H1 (cell line): Measurements from ENCODE around the gene CYP2A6. TPM values are rescaled to one million over a fixed set of nuclear protein-coding genes. Genes with fewer than 3 reads are reported as not detected.
"Not testable (repeated sequence)": the region's sequence is repeated elsewhere in the genome, so short reads cannot be mapped to it uniquely, and the experiment has no call there.

ENCODE experiments used
- CTCF ChIA-PET: fragments of 300-600 bp; sonication (Branson Sonifier 250); formaldehyde crosslinking; loops from one replicate; lab custom pipeline; 2021; ENCODE audit not compliant: partially characterized antibody; lab: Charles Lee
- POLR2A ChIA-PET: fragments of 300-600 bp; sonication (Branson Sonifier 250); formaldehyde crosslinking; loops from one replicate; lab custom pipeline; 2021; ENCODE audit warnings: inconsistent platforms; ENCODE audit not compliant: partially characterized antibody; lab: Charles Lee
- DNase-seq, 2 experiments: peaks; one replicate each; pipeline versions ENCODE4 v3.0.0 to v3.0.0-alpha.2; 2010 to 2022; ENCODE audit warnings: low spot score in 2 of 2, low read depth in 1 of 2, mixed read lengths in 1 of 2
- FAIRE-seq: peaks from 2 replicates; lab custom pipeline; 2011; peaks lifted over from hg19 to GRCh38; lab: Jason Lieb, UNC
- H2AFZ ChIP-seq: 2 replicates; pipeline ENCODE4 v1.8.1; 2012; ENCODE audit warnings: low read length, inconsistent platforms
- H2AK5ac ChIP-seq: 2 replicates; pipeline ENCODE4 v1.6.1; 2013; ENCODE audit warnings: low read depth, low read length
- H2BK120ac ChIP-seq: replicated peaks from 2 replicates; pipeline ENCODE3; 2013; ENCODE audit warnings: low read depth, low read length, inconsistent platforms
- H2BK12ac ChIP-seq: 2 replicates; pipeline ENCODE4 v1.6.1; 2013; ENCODE audit warnings: low read depth, low read length
- H2BK15ac ChIP-seq: 2 replicates; pipeline ENCODE4 v1.6.1; 2013; ENCODE audit warnings: low read length
- H2BK20ac ChIP-seq: 2 replicates; pipeline ENCODE4 v1.6.1; 2013; ENCODE audit warnings: low read length
- H2BK5ac ChIP-seq: 2 replicates; pipeline ENCODE4 v1.6.1; 2013; ENCODE audit warnings: low read depth, low read length
- H3K14ac ChIP-seq: 2 replicates; pipeline ENCODE4 v1.6.1; 2013; ENCODE audit warnings: inconsistent platforms; ENCODE audit not compliant: insufficient read length
- H3K18ac ChIP-seq: 2 replicates; pipeline ENCODE4 v1.6.1; 2013; ENCODE audit warnings: low read length; ENCODE audit errors: extremely low read depth
- H3K23ac ChIP-seq: 2 replicates; pipeline ENCODE4 v1.6.1; 2013; ENCODE audit warnings: inconsistent platforms; ENCODE audit not compliant: insufficient read length
- H3K23me2 ChIP-seq: 2 replicates; pipeline ENCODE4 v1.6.1; 2013; ENCODE audit warnings: low read depth, low read length
- H3K27ac ChIP-seq: 2 replicates; pipeline ENCODE4 v1.6.1; 2011; ENCODE audit warnings: low read depth, low read length, inconsistent platforms
- H3K27me3 ChIP-seq, 4 experiments: replicated peaks in 1 of 4; 1 replicate in 1 of 4; 2 replicates in 3 of 4; pipeline versions ENCODE4 v1.6.1 to v1.8.1; 2011 to 2013; ENCODE audit warnings: low read length in 3 of 4, mild to moderate bottlenecking in 3 of 4, inconsistent platforms in 2 of 4, mixed read lengths in 2 of 4, moderate library complexity in 1 of 4; ENCODE audit not compliant: control insufficient read depth in 3 of 4, insufficient read depth in 3 of 4; ENCODE audit errors: extremely low read depth in 1 of 4
- H3K36me3 ChIP-seq, 4 experiments: 2 replicates each; pipeline versions ENCODE4 v1.6.1 to v1.8.1; 2011 to 2013; ENCODE audit warnings: mild to moderate bottlenecking in 4 of 4, low read length in 3 of 4, moderate library complexity in 2 of 4, control low read depth in 1 of 4, inconsistent platforms in 1 of 4; ENCODE audit not compliant: insufficient read depth in 4 of 4, control insufficient read depth in 2 of 4
- H3K4ac ChIP-seq: replicated peaks from 2 replicates; pipeline ENCODE3; 2013; ENCODE audit warnings: low read length, low read depth, mixed read lengths, inconsistent platforms; ENCODE audit not compliant: insufficient read length
- H3K4me1 ChIP-seq, 4 experiments: replicated peaks in 1 of 4; 1 replicate in 1 of 4; 2 replicates in 3 of 4; pipeline versions ENCODE4 v1.6.1 to v1.8.1; 2011 to 2013; ENCODE audit warnings: low read length in 3 of 4, inconsistent platforms in 2 of 4, mixed read lengths in 1 of 4; ENCODE audit not compliant: insufficient read depth in 4 of 4, control insufficient read depth in 3 of 4
- H3K4me2 ChIP-seq, 2 experiments: 2 replicates each; pipeline versions ENCODE4 v1.6.1 to v1.8.1; 2011 to 2013; ENCODE audit warnings: low read depth in 2 of 2, low read length in 2 of 2, control low read depth in 1 of 2, inconsistent platforms in 1 of 2, mild to moderate bottlenecking in 1 of 2; ENCODE audit not compliant: insufficient read depth in 1 of 2
- H3K4me3 ChIP-seq, 4 experiments: fragments of 200-600, 300-600 bp in 1 of 4; sonication (generic), shearing (Covaris generic), sonication (Bioruptor Twin) in 1 of 4; 2 replicates each; pipeline versions ENCODE4 v1.5.1 to v1.8.1; 2011 to 2016; ENCODE audit warnings: low read length in 4 of 4, low read depth in 3 of 4, control low read depth in 2 of 4, inconsistent platforms in 2 of 4, mild to moderate bottlenecking in 2 of 4, mixed read lengths in 1 of 4, moderate library complexity in 1 of 4; ENCODE audit not compliant: insufficient read depth in 2 of 4; ENCODE audit errors: extremely low read depth in 1 of 4
- H3K56ac ChIP-seq: replicated peaks from 2 replicates; pipeline ENCODE3; 2013; ENCODE audit warnings: low read depth, mild to moderate bottlenecking, mixed read lengths, low read length, inconsistent platforms; ENCODE audit not compliant: insufficient read length
- H3K79me1 ChIP-seq: 2 replicates; pipeline ENCODE4 v1.6.1; 2013; ENCODE audit warnings: low read depth, low read length, control low read depth
- H3K79me2 ChIP-seq, 2 experiments: 2 replicates each; pipeline versions ENCODE4 v1.6.1 to v1.8.1; 2012 to 2013; ENCODE audit warnings: low read length in 2 of 2, mild to moderate bottlenecking in 2 of 2, inconsistent platforms in 1 of 2; ENCODE audit not compliant: insufficient read depth in 2 of 2, control insufficient read depth in 1 of 2
- H3K9ac ChIP-seq, 4 experiments: replicated peaks in 1 of 4; 1 replicate in 1 of 4; 2 replicates in 3 of 4; pipeline versions ENCODE4 v1.6.1 to v1.8.1; 2011 to 2013; ENCODE audit warnings: low read depth in 3 of 4, low read length in 3 of 4, control low read depth in 2 of 4, mild to moderate bottlenecking in 2 of 4, moderate library complexity in 2 of 4, inconsistent platforms in 1 of 4; ENCODE audit errors: extremely low read depth in 1 of 4
- H3K9me3 ChIP-seq, 2 experiments: 2 replicates each; pipeline versions ENCODE4 v1.6.1 to v1.8.1; 2012 to 2013; ENCODE audit warnings: mild to moderate bottlenecking in 2 of 2, moderate library complexity in 2 of 2, control low read depth in 1 of 2, inconsistent platforms in 1 of 2, low read depth in 1 of 2, low read length in 1 of 2, mixed read lengths in 1 of 2; ENCODE audit not compliant: insufficient read depth in 2 of 2
- H4K20me1 ChIP-seq, 2 experiments: replicated peaks in 1 of 2; 2 replicates each; pipeline versions ENCODE3 to v1.8.1; 2011 to 2013; ENCODE audit warnings: inconsistent platforms in 2 of 2, low read length in 2 of 2, mild to moderate bottlenecking in 1 of 2; ENCODE audit not compliant: insufficient read depth in 2 of 2, control insufficient read depth in 1 of 2
- H4K5ac ChIP-seq: 2 replicates; pipeline ENCODE4 v1.6.1; 2013; ENCODE audit warnings: low read length, low read depth, mixed read lengths, inconsistent platforms; ENCODE audit not compliant: insufficient read length
- H4K8ac ChIP-seq: 2 replicates; pipeline ENCODE4 v1.8.0; 2013; ENCODE audit warnings: mild to moderate bottlenecking, moderate library complexity, low read length, inconsistent platforms; ENCODE audit not compliant: insufficient read depth; ENCODE audit errors: extremely low read depth
- H4K91ac ChIP-seq: replicated peaks from 2 replicates; pipeline ENCODE3; 2013; ENCODE audit warnings: low read length, mixed read lengths, inconsistent platforms; ENCODE audit not compliant: insufficient read length
- WGBS, 2 experiments: shearing (Covaris generic) in 1 of 2; methylation state at CpG; one replicate each; pipeline versions ENCODE4 v1.1.6 to v1.1.7; 2013 to 2015; ENCODE audit warnings: low lambda C conversion rate in 2 of 2, mixed read lengths in 2 of 2, inconsistent platforms in 1 of 2, low coverage in 1 of 2, missing lambda C conversion rate in 1 of 2; ENCODE audit not compliant: insufficient replicate concordance in 2 of 2, insufficient coverage in 1 of 2, insufficient read length in 1 of 2; ENCODE audit errors: extremely low coverage in 1 of 2, missing lambda C conversion rate in 1 of 2; 5-methylcytosine and 5-hydroxymethylcytosine counted together
- polyA plus RNA-seq, 7 experiments: library from polyadenylated mRNA; depleted of rRNA in 3 of 7; stranded (reverse) in 5 of 7; unstranded in 2 of 7; fragments of >200 nt in 5 of 7; fragments of 200-250 nt in 2 of 7; gene quantifications; 1 replicate in 5 of 7; 2 replicates in 1 of 7; 4 replicates in 1 of 7; pipeline versions ENCODE4 v1.2.1 to v1.2.3, GENCODE V29; 2011 to 2013; ENCODE audit warnings: missing spikeins in 2 of 7, mixed read lengths in 2 of 7
- total RNA-seq: library from RNA; stranded (reverse); fragmentation: NEBNext Ultra II Directional; extraction: Animal tissue kit (Norgen Biotek cat#: 25700); gene quantifications from 2 replicates; pipeline ENCODE4 v1.2.1, GENCODE V29; 2021

Gene CYP2A6
- total and polyA plus RNA-seq, 2 of the 8 experiments (the other 6 are each of a cell fraction or from before 2014, with no cell fraction given), result 0.33 TPM; not detected in 1

DNA sequence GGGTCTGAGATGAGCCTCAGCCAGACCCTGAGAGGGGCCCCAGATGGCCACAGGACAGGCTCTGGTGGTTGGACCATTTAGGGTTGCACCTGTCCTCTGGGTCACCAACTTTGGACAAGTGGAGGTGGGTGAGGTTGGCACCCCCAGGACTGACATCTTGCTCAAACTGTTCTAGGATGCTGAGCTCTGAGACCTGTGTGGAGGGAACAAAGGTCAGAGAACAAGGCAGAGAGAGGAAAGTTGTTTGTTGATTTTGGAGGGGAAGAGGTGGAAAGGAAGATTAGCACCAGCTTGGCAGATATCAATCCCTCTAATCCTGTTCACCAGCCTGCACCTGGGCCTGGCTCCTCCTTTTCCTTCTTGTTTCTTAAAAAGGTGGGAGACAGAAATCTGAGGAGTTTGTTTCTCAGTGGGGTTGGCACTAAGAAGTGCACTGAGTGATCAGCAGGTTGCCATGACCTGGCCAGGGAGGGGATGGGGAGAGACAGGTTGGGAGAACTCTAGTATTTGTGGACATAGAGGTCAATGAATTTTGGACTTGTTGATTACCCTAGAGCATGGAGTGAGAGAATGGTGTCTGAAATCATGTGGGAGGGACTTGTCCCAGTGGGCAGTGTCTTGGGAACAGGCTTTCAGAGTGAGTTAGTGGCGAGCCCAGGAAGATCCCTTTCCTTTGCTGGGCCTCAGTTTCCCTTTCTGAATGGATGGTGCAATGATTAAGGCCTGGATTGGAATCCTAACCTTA, 34.1 kb upstream of the CYP2A6 start:
- peaks cover 0 to 16% (median 7%) of the 10 kb centered on the region in 4 experiments; a peak in 5 of 7 replicates for H3K27me3 ChIP-seq
- DNase-seq, H3K23ac ChIP-seq, H2AFZ ChIP-seq, H3K56ac ChIP-seq, H2BK120ac ChIP-seq, H3K9me3 ChIP-seq, H3K18ac ChIP-seq, H3K23me2 ChIP-seq, H3K79me2 ChIP-seq, H2BK20ac ChIP-seq, CTCF ChIA-PET, H3K14ac ChIP-seq, H3K4me1 ChIP-seq, H2AK5ac ChIP-seq, H4K8ac ChIP-seq, H3K36me3 ChIP-seq, POLR2A ChIA-PET, H3K4me2 ChIP-seq, H3K9ac ChIP-seq, H2BK12ac ChIP-seq, H3K79me1 ChIP-seq, H3K4me3 ChIP-seq, H4K5ac ChIP-seq, H3K27ac ChIP-seq, H2BK15ac ChIP-seq, H3K4ac ChIP-seq, H4K20me1 ChIP-seq, H2BK5ac ChIP-seq, H4K91ac ChIP-seq: not testable (repeated sequence)
- FAIRE-seq, result peak; percentile 28
- no CpG with 5 or more reads among the region's 1 CpG for WGBS, 2 experiments

DNA sequence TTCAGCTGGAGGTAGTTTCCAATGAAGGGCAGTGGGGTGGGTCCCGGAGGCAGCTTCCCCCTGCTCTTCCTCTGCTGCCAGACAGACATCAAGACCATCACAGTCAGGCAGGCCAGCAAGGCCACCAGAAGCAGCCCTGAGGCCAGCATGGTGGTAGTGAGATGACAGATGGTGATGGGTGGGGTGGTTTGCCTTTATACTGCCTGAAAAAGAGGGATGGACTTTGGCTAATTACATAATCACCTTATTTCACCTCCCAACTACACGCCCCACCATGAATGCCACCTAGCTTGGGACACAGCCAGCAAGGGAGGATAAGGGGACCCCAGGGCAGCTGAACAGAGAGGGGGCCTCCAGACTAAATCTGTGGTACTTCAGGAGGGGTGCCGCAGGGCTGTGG, 31.8 kb upstream of the CYP2A6 start, which contains the start of gene CYP2A7:
TSS of gene CYP2A7 (minus strand) at position 170 of the 400 bp plus-strand sequence. CDS start at position 149, 21 bp downstream.
- H4K8ac ChIP-seq, H3K36me3 ChIP-seq, H3K79me2 ChIP-seq, H3K4me3 ChIP-seq, H3K4ac ChIP-seq, H3K9ac ChIP-seq, H2BK12ac ChIP-seq, H2AFZ ChIP-seq, CTCF ChIA-PET, H3K23me2 ChIP-seq, H3K9me3 ChIP-seq, H2BK20ac ChIP-seq, FAIRE-seq, H4K20me1 ChIP-seq, H4K91ac ChIP-seq, H3K23ac ChIP-seq, POLR2A ChIA-PET, H3K14ac ChIP-seq, H3K27ac ChIP-seq, H3K18ac ChIP-seq, H2BK120ac ChIP-seq, DNase-seq, H2BK15ac ChIP-seq, H4K5ac ChIP-seq, H3K56ac ChIP-seq, H2BK5ac ChIP-seq, H2AK5ac ChIP-seq, H3K4me1 ChIP-seq, H3K4me2 ChIP-seq, H3K79me1 ChIP-seq: not testable (repeated sequence)
- H3K27me3 ChIP-seq, result peaks cover 0 to 16% (median 7%) of the 10 kb centered on the region in 4 experiments; a peak in 5 of 7 replicates
- 92% methylated on average over 2 of the region's 3 CpGs; no CpG with 5 or more reads in 1 of the 2 experiments for WGBS, 2 experiments
